ENCODE data around the gene FUT2. TPM values are rescaled to one million over a fixed set of nuclear protein-coding genes. Genes with fewer than 3 reads are reported as not detected.

Gene FUT2
- polyA plus RNA-seq, 2 of the 4 experiments (the other 2 are of a cell fraction), result not detected

- peak; percentile 40; the same call in 1 of the 2 replicates for TF ChIP-seq PHF8 (IDR thresholded peaks at IDR 0.05; ENCODE audit: borderline replicate concordance, low read depth)
Measured at GRCh38 chr19:48720613-48721296, 25.0 kb downstream of the FUT2 start (continued).

GRCh38 chr19:48722196-48722708 is 26.5 kb downstream of the FUT2 start:
- H3K9me3 ChIP-seq, result no peaks in the 10 kb centered on the region
- peaks cover 13% of the 10 kb centered on the region for H3K4me1 ChIP-seq
- TF ChIP-seq REST (IDR thresholded peaks at IDR 0.05), result no peak
- TF ChIP-seq JUN (IDR thresholded peaks at IDR 0.05), result no peak
- TF ChIP-seq ZFP36 (IDR thresholded peaks at IDR 0.05; ENCODE audit: borderline replicate concordance, partially characterized antibody), result no peak
- no peak for TF ChIP-seq HOXB5 (CRISPR knock-in tag; IDR thresholded peaks at IDR 0.05)
- ATAC-seq (no peak), FAIRE-seq (no peak), DNase-seq (ENCODE audit: low read depth in 1 of 2, low spot score in 1 of 2) (no peak)
- H3K27ac ChIP-seq, result no peak overlapping the region
- H3K4me2 ChIP-seq, result no peak overlapping the region
- POLR2A ChIA-PET, result no interaction called here
- H3K4me3 ChIP-seq, result no peak overlapping the region
- CTCF ChIA-PET, result interaction anchor here (1.6 to 2.2 kb wide), 2 partner anchors 12 to 17 kb away, joined by 3 to 11 read pairs; no protein-coding TSS in a partner anchor
- WGBS (ENCODE audit: missing lambda C conversion rate), result 80% methylated on average over 11 of the region's 11 CpGs

DNA sequence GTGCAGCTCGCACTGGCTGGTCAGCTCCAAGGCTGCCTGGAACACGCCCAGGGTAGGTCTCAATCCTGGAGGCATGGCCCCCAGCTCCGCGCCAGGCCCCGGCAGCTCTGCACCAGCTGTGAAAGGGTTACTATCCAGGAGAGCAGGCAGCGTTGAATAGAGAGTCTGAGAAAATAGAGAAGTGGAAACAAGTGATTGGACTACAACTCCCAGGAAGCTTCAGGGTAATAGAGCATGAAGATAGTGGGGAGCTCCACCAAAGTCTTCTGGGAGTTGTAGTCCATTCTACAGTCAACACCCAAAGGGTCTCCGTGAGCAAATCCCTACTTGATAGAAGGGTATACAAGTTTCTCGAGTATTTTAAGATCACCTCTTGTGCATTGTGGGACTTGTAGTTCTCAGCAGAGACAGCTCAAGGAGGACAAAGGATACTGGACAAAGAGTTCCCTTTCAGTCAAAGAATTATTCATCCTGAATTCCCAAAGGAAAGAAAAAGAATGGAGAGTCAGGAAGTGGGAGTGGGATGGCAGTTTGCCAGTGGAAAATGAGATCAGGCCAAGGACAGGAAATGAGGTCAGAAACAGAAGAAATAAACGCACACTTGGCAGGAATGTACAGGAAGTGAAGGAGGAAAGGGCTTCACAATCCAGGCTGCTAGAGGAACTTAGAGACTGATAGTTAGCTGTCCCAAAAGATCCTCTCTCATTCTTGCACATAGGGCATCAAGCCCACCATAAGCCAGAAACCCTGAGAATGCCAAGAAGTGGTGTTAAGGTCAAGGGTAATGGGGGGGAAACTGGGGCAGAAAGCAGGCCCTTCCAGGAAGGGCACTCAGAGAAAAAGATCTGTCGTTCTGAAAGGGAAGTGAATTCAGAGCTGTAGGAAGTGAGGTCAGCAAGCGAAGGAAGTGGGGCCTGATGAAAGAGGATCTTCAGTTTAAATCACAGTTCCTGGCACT is 29.3 kb downstream of the FUT2 start:
- ATAC-seq (peak in 1 of 2 experiments; percentile 42; a peak in 3 of 6 replicates), FAIRE-seq (no peak), DNase-seq (ENCODE audit: low read depth in 1 of 2, low spot score in 1 of 2) (peak; percentile 59 to 84)
- peak overlapping the region; percentile 8 to 73; a peak in 4 of 6 replicates for H3K27ac ChIP-seq
- peaks cover 12% of the 10 kb centered on the region for H3K4me1 ChIP-seq
- H3K4me3 ChIP-seq, result no peak overlapping the region
- POLR2A ChIA-PET, result interaction anchor here (0.6 to 1.6 kb wide), 4 partner anchors 13 to 269 kb away, joined by 3 to 4 read pairs (median 4); partner anchors contain the start of genes CA11 and RUVBL2
- TF ChIP-seq RCOR1 (IDR thresholded peaks at IDR 0.05; ENCODE audit: low read depth, low read length), result no peak
- TF ChIP-seq MAFK (IDR thresholded peaks at IDR 0.05; ENCODE audit: partially characterized antibody), result peak; percentile 90
- 52% methylated on average over 11 of the region's 11 CpGs for WGBS (ENCODE audit: missing lambda C conversion rate)
- H3K4me2 ChIP-seq, result peak overlapping the region; percentile 17; the same call in 1 of the 3 replicates
- H3K9me3 ChIP-seq, result no peaks in the 10 kb centered on the region
- CTCF ChIA-PET, result interaction anchor here (0.7 to 6.1 kb wide), 12 partner anchors 9 to 373 kb away, joined by 3 to 69 read pairs (median 6); partner anchors contain the start of gene CA11

GRCh38 chr19:48726556-48726955 is 30.8 kb downstream of the FUT2 start:
- CTCF ChIA-PET, result interaction anchor here (2.6 to 6.1 kb wide), 4 partner anchors 11 to 81 kb away, joined by 7 to 69 read pairs (median 24); partner anchors contain the start of gene CA11
- POLR2A ChIA-PET, result no interaction called here
- H3K27ac ChIP-seq, result no peak overlapping the region
- ATAC-seq (no peak), DNase-seq (ENCODE audit: low read depth in 1 of 2, low spot score in 1 of 2) (peak in 1 of 2 experiments; percentile 65), FAIRE-seq (no peak)
- H3K4me3 ChIP-seq, result no peak overlapping the region
- TF ChIP-seq TFCP2L1 (CRISPR knock-in tag; IDR thresholded peaks at IDR 0.05) (no peak), MAZ (IDR thresholded peaks at IDR 0.05; ENCODE audit: borderline replicate concordance, low read depth, low read length) (no peak), CBX8 (IDR thresholded peaks at IDR 0.05) (no peak), HOXA7 (CRISPR knock-in tag; IDR thresholded peaks at IDR 0.05) (no peak), TP53 (CRISPR knock-in tag; IDR thresholded peaks at IDR 0.05) (no peak), EHMT2 (IDR thresholded peaks at IDR 0.05; ENCODE audit: low read depth) (no peak), KDM5A (IDR thresholded peaks at IDR 0.05) (no peak), POLR2A (IDR thresholded peaks at IDR 0.05; ENCODE audit: low read length) (no peak), CHD2 (IDR thresholded peaks at IDR 0.05; ENCODE audit: low read length, partially characterized antibody) (no peak), ESRRA (IDR thresholded peaks at IDR 0.05; ENCODE audit: borderline replicate concordance, low read length) (no peak), JUN (IDR thresholded peaks at IDR 0.05) (no peak), RFX5 (IDR thresholded peaks at IDR 0.05) (no peak), HOXB13 (CRISPR knock-in tag; IDR thresholded peaks at IDR 0.05; ENCODE audit: low read depth) (no peak)
- TF ChIP-seq, protein P1, sequence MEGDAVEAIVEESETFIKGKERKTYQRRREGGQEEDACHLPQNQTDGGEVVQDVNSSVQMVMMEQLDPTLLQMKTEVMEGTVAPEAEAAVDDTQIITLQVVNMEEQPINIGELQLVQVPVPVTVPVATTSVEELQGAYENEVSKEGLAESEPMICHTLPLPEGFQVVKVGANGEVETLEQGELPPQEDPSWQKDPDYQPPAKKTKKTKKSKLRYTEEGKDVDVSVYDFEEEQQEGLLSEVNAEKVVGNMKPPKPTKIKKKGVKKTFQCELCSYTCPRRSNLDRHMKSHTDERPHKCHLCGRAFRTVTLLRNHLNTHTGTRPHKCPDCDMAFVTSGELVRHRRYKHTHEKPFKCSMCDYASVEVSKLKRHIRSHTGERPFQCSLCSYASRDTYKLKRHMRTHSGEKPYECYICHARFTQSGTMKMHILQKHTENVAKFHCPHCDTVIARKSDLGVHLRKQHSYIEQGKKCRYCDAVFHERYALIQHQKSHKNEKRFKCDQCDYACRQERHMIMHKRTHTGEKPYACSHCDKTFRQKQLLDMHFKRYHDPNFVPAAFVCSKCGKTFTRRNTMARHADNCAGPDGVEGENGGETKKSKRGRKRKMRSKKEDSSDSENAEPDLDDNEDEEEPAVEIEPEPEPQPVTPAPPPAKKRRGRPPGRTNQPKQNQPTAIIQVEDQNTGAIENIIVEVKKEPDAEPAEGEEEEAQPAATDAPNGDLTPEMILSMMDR (IDR thresholded peaks at IDR 0.05), result no peak
- H3K9me3 ChIP-seq, result no peaks in the 10 kb centered on the region
- peaks cover 5% of the 10 kb centered on the region; the same call in 1 of the 3 replicates for H3K4me1 ChIP-seq
- H3K4me2 ChIP-seq, result no peak overlapping the region
- 87% methylated on average over 2 of the region's 2 CpGs for WGBS (ENCODE audit: missing lambda C conversion rate)

Data from A549 (cell line).